HG03045 (cell line): Measurements from ENCODE around the gene MND1.
"Not testable (repeated sequence)": the region's sequence is repeated elsewhere in the genome, so short reads cannot be mapped to it uniquely, and the experiment has no call there.

Experiments
- ATAC-seq: cut with Tn5 transposase; IDR thresholded peaks from one replicate; pipeline ENCODE4 v1.9.1; 2021; ENCODE audit warnings: mild to moderate bottlenecking, moderate library complexity; ENCODE audit not compliant: unreplicated experiment

The MND1 gene

DNA sequence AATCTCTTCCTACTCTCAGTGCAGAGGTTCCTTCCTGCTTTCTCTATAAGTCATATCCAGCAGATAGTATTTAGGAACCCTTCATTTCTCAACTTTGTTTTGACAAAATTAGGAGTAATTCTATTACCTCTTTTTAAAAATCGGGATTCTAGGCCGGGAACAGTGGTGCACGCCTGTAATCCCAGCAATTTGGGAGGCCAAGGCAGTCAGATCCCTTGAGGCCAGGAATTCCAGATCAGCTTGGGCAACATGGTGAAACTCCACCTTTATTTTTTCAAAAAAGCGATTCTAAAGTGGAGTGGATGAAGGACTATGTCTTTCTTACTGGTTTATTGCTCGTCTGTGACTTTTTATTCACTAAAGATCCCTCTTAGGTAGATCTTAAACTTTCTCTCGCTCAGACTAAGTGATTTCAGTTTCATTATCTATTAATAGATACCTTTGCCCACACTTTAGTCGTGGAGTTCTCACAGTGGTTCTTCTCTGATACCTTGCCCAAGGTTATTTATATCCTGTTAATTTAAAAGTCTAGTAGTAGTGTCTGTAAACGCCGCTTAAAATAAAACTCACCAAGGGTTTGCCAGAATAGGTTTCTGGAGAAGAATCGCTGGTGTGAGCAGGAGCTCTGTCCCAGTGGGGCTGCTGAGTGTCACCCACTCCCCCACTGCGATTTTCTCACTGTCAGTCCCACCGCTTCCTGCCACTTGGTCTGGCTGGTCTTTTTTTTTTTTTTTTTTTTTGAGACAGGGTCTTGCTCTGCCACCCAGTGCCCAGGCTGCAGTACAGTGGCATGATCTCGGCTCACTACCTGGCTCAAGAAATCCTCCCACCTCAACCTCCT is 94.6 kb downstream of the MND1 start:
- peak; percentile 67 for ATAC-seq

DNA sequence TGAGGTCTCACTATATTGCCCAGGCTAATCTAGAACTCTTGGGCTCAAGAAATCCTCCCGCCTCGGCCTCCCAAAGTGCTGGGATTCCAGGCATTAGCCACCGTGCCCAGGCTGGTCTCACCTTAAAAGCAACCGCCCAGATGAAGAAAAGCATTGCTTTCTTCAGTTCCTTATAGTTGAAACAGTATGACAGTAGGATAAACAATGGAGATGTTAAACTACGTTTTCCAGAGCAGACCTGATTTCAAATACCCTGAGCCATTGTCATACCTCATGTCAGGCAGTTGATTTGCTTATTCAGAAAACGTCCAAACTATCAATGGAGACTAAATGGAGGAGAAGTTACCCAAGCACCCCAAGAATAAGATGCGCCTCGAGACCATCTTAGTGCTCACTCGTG is 95.3 kb downstream of the MND1 start:
- peak; percentile 15 for ATAC-seq

DNA sequence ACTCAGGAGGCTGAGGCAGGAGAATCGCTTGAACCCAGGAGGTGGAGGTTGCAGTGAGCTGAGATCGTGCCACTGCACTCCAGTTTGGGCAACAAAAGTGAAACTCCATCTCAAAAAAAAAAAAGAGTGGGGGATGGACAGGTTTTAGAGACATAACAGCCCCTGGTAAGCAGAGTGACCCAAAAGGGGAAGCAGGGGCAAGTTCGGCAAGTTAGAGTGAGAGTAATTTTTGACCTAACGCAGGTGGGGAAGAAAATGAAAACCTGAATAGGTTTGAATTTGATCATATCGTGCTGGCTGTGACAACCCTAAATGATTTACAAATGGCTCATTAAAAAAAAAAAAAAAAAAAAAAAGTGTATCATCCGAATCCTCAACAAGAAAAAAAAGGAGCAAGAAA is 96.0 kb downstream of the MND1 start:
- ATAC-seq, result no peak

GRCh38 chr4:153447175-153447905 is 102.9 kb downstream of the MND1 start:
- ATAC-seq, result no peak

DNA sequence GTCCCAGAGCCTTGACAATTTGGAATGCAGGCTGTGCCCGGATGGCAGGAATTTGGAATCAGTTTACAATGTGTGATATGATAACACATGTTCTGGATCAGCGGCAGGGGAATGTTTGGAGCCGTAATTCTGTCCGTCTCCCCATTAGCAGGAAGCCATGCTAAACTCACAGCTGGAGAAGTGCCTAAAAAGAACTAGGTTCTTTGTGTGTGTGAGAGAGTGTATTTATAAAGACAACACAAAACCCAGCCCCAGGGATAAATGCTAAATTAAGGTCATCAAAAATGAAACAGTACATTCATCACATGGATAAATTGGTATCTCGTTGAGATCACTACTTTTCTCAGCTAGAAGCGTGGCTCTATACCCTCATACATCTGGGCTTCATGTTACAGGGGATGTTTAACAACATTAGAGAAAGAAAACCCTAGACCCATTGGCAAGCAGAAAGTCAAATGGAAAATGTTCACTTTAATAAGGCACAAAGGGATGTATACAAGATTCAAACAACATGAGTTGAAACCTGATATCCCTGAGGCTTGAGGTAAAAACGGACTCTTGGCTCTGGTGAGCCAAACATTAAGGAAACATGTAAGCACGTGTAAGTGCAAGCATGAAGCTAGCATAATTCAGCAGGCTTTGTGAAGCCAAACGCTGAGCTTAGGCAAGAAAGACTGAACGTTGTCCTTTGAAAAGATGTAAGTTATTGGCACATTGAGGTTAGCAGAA is 103.7 kb downstream of the MND1 start:
- ATAC-seq, result no peak

DNA sequence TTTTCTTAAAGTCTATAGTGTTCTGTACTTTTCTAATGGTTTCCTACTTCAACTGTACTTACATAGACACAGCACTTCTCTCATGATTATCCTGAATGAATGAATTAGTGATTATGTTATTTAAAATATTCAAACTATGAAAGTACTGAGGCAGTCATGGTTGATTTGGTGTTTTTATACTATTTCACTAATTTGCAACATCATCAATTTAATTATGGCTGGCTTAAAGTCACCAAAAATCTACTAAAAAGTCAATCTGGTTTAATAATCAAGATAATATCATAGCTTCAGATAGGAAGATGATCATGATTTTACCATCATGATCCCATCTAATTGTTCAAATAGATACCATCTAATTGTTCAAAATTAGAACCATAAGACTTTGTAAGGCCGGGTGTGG is 104.8 kb downstream of the MND1 start:
- no peak for ATAC-seq

GRCh38 chr4:153450544-153450917 is 106.0 kb downstream of the MND1 start:
- ATAC-seq, result no peak

- ATAC-seq, result not testable (repeated sequence)
These were observed 106.7 kb downstream of the MND1 start for GRCh38 chr4:153451145-153451544.

DNA sequence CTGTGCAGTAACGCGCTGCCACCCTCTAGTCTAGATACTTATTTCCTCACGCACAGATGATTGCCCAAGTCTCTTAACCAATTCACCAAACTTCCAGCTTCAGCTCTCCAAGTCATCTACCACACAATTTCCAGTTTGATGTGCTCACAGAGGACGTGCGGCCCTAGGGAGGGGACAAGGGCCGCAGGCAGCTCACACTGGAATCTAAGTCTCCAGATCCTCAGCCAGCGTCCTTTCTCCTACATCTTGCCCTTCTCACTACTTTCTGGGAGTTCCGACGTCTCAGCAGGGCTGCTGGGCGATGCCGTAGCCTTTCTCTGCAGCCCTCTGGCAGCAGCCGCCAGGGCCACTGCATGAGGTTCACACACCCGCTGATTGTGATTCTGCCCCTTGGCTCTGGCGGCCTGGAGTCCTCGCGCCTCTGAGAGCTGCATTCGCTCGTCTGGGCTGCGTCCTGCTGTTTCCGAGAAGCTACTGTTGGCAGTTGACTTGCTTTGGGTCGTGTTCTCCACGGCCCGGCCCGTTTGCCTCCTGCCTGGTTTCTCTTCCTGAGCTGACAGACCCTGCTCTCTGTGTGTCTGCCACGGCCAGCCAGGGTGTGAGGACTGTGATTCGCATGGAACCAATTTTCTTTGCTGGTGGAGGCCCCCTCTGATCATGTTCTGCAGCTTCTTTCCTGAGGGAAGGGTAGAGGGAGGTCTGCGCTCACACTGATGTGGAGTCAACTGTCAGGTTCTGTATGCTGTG is 107.6 kb downstream of the MND1 start:
- ATAC-seq, result no peak

- ATAC-seq, result no peak
These were observed 108.3 kb downstream of the MND1 start for GRCh38 chr4:153452658-153453378.

DNA sequence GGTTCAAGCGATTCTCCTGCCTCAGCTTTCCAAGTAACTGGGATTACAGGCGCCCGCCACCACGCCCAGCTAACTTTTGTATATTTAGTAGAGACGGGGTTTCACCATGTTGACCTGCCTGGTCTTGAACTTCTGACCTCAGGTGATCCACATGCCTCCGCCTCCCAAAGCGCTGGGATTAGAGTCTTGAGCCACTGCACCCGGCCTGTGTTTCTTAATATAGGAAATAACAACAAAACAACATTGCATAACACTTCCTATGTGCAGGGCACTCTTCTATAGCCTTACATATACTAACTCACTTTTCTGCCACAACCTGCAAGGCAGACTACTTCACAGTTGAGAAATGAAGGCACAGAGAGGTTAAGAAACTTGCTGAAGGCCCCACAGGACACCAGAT is 108.9 kb downstream of the MND1 start:
- ATAC-seq, result no peak

- ATAC-seq, result no peak
These were observed 114.5 kb downstream of the MND1 start for GRCh38 chr4:153458969-153459368.

- not testable (repeated sequence) for ATAC-seq
These were observed 117.1 kb downstream of the MND1 start for GRCh38 chr4:153461549-153461948.

DNA sequence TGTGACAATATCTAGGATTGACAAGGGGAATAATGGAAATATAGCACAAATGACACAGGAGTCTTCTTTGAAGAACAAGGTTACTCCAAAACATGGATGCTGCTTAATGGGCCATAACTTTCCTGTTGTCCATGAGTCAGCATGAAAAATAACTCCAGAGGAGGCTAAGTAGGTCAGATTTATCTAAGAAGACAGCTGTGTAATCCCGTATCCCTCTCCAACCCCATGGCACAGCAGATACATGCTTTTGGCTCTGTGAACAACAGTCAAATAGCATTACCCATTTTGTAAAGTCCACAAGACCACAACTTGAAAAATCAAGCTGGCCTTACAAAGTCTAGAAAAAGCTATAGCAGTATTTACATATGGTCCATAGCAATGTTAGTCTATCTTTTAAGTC is 119.6 kb downstream of the MND1 start:
- no peak for ATAC-seq
